CD4-positive, alpha-beta T cell treated with Interleukin-15 for 1 hour (primary cell): ENCODE results near the gene TMEM63C.
A peak's percentile ranks its signal among the peaks of the same experiment; 100 is the strongest.

ENCODE experiments used
- DNase-seq: peaks from one replicate; pipeline ENCODE4 v3.0.0-alpha.2; 2020

The TMEM63C gene

DNA sequence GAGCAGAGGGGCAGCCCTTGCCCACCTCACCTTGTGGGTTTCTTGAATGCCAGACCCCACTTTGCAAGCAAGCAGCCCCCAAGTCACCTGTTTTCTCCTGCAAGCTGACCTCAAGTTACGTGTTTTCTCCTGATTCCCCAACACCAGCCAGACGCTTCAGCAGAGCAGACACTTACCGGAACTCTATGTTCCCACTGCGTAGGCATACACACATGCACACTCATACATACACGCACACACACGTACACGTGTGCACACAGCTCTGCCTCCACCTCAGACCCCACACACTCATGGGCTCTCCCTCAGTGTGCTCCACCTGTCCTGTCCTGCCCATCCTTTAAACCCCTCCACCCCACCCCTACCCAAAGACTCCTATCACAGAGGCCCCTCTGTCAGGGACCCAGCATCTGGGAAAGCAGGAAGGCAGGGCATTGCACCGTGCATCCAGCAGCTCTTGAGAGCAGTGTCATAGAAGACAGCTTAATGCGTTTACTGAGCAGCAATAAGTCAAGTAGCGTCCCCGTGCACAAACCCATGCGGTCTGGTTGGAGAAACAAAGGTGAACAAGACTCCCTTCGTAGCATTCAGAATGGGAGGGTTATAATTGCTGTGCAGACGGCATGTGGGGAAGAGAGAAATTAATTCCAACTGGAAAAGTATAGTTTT is 44.4 kb downstream of the TMEM63C start:
- no peak for DNase-seq

DNA sequence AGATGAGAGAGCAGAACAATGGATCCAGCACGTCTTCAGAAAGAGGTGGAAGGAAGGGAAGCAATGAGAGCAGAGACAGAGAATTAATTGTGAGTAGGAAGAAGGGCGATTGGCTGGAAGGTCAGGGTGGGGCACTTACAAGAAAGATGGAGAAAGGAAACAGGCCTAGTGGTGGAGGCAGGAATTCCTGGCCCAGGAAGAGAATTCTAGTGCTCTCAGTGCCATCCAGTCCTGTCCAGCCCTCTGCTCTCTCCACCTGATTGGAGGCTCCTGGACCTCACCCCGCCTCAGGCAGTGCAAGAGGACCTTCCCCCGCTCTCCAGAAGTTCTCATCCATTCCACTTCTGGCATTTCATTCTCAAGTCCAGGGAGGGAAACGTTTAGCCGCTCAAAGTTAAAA is 46.5 kb downstream of the TMEM63C start:
- DNase-seq: no peak

DNA sequence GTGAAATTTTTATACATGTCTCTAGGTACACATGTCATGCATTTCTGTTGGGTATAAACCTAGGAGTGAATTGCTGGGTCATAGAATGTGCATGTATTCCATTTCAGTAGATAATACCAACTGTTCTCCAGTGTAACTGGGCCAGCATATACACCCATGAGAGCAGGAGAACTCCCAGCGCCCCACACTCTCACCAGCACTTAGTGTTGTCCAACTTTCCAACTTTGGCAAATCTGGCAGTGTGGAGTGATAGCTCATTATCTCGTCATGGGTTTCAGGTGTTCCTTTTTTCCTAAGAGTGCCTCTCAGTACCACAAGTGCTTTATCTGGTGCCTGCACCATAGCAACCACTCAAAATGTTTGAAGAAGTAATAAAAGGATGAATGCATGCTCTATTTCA is 49.3 kb downstream of the TMEM63C start:
- no peak for DNase-seq

GRCh38 chr14:77231721-77232120 is 50.1 kb downstream of the TMEM63C start:
- no peak for DNase-seq

DNA sequence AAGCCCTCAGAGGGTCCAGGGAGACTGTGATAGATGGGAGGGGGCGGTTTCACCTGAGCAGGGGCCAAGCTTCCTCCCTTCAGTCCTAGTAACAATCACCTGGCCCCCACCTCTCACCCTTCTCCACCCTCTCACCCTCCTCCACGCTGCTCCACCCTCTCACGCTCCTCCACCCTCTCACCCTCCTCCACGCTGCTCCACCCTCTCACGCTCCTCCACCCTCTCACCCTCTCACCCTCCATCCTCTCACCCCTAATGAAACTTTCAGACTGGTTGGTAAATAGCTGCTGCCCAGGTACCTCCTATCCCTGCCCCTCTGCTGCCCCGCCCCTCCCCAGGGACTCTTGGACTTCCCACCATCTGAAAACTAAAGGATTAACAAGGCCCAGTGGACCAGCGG is 55.2 kb downstream of the TMEM63C start:
- DNase-seq: no peak

- no peak for DNase-seq
These were observed 56.8 kb downstream of the TMEM63C start for GRCh38 chr14:77238356-77238755.

DNA sequence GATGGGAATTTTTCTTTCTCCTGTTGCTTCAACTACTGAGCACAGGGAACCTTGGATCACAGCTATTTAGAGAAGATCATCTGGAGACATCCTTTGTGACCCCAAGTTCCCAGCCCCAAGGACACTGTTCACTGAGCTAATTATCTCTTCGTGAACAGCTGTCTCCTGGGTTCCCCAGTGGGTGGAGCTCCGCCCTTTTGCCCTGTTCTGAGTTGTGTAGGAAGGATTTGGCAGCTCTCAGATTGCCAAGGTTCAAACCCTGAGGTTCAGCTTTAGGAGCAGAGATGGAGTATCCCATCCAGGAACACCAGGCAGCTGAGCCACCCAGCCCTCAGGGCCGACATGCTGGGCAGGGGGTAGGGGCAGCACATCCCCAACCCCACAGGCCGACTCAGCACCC is 57.4 kb downstream of the TMEM63C start:
- DNase-seq: no peak

- no peak for DNase-seq
These were observed 57.8 kb downstream of the TMEM63C start for GRCh38 chr14:77239412-77239811.

- DNase-seq: no peak
These were observed 58.8 kb downstream of the TMEM63C start for GRCh38 chr14:77240336-77240915.

GRCh38 chr14:77241955-77242354 is 60.4 kb downstream of the TMEM63C start:
- DNase-seq: no peak

GRCh38 chr14:77242752-77243151 is 61.2 kb downstream of the TMEM63C start:
- no peak for DNase-seq

DNA sequence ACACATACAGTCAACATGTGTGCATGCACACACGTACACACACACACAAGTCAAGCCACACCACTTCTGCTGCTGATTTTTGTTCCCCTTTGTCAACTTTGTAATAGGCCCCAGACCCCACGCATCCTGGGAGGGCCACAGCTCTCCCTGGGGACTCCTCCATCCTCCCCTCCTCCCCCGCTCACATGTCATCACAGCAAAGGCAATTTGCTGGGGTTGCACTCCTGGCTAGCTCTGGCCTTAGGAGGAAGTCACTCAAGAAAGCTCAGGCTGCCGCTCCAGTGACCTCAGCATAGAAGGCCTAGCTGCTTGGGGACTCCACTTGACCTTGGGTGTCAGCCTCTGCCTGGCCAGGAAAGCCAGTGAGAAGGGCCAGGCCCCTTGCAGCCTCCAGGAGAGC is 62.3 kb downstream of the TMEM63C start:
- DNase-seq: peak; percentile 61

- no peak for DNase-seq
These were observed 64.2 kb downstream of the TMEM63C start for GRCh38 chr14:77245820-77246219.

DNA sequence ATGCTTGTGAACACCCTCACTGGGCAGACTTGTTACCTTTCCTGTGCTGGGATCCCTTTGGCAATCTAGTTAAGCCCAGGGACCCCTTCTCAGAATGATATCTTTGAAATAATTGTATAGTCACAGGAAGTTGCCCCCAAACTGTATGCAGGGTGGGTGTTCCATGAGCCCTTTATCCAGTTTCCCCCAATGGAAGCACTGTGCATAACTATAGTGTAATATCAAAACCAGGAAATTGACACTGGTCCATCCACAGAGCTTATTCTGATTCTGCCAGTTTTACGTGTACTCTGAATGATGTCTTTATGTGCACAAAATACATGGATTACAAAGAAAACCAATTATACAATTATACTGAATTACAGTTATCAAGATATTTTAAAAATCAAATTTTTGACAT is 65.2 kb downstream of the TMEM63C start:
- DNase-seq: no peak

DNA sequence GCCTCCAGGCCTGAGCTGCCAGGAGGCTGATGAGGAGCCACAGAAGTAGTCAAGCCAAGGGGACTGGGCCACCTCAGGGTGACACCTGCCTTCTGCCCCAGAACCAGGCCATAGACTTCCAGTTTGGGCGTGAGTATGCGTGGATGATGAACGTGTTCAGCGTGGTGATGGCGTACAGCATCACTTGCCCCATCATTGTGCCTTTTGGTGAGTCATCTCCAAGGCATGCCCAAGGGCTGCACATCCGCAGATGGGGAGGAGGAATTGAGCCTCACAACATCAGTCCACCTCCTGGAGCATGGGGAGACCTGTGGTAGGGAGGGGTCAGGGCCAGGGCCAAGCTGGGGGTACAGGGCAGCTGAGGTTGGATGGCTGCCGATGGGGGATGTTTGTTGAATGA is 67.1 kb downstream of the TMEM63C start:
- DNase-seq: no peak

DNA sequence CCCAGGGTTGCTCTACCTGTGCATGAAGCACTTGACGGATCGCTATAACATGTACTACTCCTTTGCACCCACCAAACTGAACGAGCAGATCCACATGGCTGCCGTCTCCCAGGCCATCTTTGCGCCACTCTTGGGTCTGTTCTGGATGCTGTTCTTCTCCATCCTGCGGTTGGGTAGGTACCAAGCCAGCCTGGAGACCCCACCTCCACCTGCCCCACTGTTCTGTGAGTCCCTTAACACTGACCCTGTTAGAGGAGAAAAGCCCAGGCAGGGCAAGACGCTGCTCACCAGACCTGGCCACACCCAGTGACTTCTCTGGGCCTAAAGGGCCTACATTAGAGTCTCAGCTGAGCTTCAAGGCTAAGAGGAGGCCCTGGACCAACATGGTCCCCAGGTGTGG is 67.7 kb downstream of the TMEM63C start:
- no peak for DNase-seq

DNA sequence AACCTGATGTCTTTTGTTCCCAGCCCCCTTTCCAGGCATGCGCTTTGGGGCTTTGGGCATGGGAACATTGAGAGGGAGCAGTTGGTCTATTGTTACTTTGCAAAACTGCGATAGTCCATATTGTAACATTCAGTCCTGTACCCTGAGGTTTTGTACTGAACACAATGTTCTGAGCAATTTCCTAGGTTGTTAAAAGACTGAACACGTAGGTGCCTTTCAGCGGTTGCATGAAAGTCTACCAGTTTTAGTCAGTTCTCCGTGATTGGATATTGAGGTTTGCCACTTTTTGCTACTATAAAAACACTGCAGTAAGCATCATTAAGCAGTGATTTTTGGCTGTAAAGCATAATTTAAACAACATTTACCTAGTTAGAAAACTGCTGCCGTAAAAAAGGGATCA is 69.3 kb downstream of the TMEM63C start:
- DNase-seq: no peak

- no peak for DNase-seq
These were observed 70.3 kb downstream of the TMEM63C start for GRCh38 chr14:77251870-77252269.

- no peak for DNase-seq
These were observed 72.0 kb downstream of the TMEM63C start for GRCh38 chr14:77253333-77254190.

DNA sequence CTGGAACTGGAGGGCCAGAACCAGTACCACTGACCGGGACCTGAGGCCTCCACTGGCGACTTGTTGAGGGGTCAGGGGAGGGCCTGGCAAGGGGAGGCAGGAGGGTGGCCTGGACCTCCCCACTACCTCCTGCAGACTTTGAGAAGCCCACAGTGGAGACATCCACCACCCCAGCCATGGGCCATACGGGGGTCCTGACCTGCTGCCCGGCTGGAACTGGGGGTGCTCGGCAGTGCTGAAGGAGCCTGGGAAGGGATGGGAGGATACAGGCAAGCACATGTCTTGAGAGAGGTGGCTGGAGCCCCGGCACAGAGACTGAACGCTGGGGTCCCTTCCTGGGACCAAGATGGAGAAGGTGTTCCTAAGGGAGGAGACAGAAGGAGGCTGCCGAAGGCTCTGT is 75.1 kb downstream of the TMEM63C start:
- no peak for DNase-seq

GRCh38 chr14:77257700-77258099 is 76.1 kb downstream of the TMEM63C start:
- no peak for DNase-seq

- no peak for DNase-seq
These were observed 77.0 kb downstream of the TMEM63C start for GRCh38 chr14:77258566-77258965.

GRCh38 chr14:77259025-77259715 is 77.6 kb downstream of the TMEM63C start:
- no peak for DNase-seq

- DNase-seq: no peak
These were observed 78.6 kb downstream of the TMEM63C start for GRCh38 chr14:77260199-77260598.
